Left renal pelvis (tissue), 4 donors: Measurements from ENCODE around the gene ADGRA1. TPM values are rescaled to one million over a fixed set of nuclear protein-coding genes. Genes with fewer than 3 reads are reported as not detected.

Experiments used
- DNase-seq, 4 donors: peaks; one replicate each; pipeline ENCODE4 v3.0.0-alpha.2; 2013; ENCODE audit warnings: low read depth in 4 of 4, low spot score in 3 of 4
- polyA plus RNA-seq, 4 donors: library from polyadenylated mRNA; unstranded; fragments of 120-200 nt; gene quantifications; one replicate each; pipeline ENCODE4 v1.2.1, GENCODE V29; 2013; ENCODE audit not compliant: insufficient read length in 4 of 4

ADGRA1 gene
- polyA plus RNA-seq, 4 donors: 0.57 to 1.6 (median 1.2) TPM

DNA sequence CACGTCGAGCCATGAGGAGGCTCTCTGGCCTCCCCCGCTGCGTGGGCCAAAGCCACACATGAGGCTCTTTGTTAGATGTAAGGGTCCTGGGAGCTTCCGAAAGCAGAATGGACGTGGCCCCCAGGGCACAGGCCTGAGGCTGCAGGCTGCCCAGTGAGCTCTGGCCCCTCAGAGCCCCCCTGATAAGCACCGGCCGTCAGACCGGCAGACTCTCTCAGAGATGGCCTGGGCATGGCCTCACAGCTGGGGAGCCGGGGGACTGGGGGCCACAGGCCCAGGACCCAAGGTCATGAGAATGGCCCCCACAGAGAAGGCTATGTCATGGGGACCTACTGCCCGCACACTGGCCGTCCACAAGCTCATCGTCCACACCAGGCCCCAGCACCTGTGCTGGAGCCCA is 31.7 kb upstream of the ADGRA1 start:
- no peak for DNase-seq

GRCh38 chr10:133056651-133057178 is 31.0 kb upstream of the ADGRA1 start:
- DNase-seq: no peak

GRCh38 chr10:133058331-133059092 is 29.2 kb upstream of the ADGRA1 start:
- DNase-seq: no peak

- DNase-seq: no peak
These were observed 28.6 kb upstream of the ADGRA1 start for GRCh38 chr10:133059093-133059470.

DNA sequence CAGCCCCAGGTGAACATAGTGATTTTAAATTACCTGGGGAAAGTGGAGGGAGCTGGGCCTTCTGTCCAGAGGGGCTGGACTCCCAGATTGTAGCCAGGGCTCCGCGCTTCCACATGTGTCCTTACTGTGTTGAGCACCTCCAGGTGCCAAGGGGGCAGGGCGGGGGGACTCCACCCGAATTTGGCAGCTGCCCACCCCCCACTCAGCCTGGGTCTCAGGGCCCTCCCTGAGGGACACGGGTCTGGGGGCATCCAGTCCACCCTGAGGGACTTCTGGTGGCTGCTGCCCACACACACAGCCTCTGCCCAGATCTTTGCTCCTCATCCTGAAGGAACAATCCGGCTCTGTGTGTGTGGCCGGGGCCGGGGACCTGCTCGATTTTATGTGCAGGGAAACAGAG is 28.2 kb upstream of the ADGRA1 start:
- DNase-seq: no peak

GRCh38 chr10:133060022-133060421 is 27.7 kb upstream of the ADGRA1 start:
- DNase-seq: no peak

DNA sequence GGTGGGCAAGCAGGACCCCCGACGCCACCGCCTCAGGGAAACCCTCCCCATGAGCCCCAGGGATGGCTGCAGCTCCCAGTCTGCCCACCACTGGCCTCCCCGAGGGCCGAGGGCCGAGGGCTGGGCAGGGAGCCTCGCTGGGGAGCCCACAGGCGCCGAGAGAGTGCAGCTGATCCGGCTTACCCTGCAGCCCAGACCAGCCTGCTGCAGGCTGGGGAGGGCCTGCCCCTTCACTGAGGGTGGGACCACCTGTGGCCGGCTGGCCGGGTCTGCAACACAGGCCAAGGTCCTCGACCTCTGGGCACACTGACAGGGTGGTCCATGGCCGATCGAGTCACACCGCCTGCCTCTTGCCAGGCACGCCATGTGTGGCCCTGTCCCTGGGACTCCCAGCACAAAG is 27.3 kb upstream of the ADGRA1 start:
- DNase-seq: no peak

DNA sequence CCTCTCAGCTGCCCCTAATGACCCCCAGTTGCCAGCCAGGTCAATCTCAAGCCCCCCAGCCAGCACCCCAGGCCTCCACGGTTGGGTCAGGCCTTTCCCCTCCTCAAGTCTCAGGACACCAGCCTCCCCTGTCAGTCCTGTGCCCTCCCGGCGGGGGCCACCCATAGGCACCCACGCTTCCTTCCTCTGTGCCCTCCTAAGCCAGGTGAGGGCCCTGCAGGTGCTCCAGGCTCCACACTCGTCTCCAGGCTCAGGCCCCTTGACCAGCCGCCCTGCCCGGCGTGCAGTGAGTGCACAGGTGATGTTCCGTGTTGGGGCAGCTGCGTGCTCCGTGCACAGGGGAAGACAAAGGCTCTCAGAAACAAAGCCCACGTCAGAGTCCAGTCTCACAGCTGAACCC is 26.8 kb upstream of the ADGRA1 start:
- DNase-seq: no peak

DNA sequence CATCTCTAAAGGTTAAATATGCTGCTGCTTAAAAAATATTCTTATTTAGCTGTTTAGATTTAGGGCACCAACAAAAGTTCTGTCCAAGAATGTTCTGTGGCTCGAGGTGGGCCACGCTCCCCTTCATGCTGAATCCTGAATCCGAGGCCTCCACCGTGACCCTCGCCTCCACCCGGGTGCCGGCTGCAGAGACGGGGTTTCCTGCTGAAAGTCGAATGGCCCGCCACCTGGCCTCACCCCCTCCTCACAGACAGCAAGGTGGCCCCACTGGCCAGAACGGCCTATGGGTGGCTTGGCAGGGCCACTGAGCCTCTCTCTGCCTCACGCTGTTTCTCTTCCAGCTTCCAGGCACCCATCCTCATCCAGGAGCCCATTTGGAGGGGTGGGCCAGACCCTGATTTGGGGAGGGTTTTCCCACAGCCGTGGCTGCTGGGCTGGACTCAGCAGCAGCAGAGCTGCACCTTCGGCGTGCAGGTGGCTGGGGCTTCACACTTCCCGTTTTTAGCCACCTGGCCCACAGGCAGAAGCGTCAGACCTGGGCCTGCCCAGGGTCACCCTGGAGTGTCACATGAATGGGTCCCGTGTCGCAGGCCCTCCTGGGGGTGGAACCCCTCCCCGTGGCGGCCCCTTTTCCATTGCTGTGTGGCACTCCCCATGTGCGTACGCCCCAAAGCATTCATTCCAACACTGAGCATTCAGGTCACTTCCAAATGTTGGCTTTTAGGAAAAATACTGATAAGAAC is 26.3 kb upstream of the ADGRA1 start:
- no peak for DNase-seq

GRCh38 chr10:133062085-133062484 is 25.6 kb upstream of the ADGRA1 start:
- no peak for DNase-seq

GRCh38 chr10:133062635-133063034 is 25.1 kb upstream of the ADGRA1 start:
- no peak for DNase-seq

DNA sequence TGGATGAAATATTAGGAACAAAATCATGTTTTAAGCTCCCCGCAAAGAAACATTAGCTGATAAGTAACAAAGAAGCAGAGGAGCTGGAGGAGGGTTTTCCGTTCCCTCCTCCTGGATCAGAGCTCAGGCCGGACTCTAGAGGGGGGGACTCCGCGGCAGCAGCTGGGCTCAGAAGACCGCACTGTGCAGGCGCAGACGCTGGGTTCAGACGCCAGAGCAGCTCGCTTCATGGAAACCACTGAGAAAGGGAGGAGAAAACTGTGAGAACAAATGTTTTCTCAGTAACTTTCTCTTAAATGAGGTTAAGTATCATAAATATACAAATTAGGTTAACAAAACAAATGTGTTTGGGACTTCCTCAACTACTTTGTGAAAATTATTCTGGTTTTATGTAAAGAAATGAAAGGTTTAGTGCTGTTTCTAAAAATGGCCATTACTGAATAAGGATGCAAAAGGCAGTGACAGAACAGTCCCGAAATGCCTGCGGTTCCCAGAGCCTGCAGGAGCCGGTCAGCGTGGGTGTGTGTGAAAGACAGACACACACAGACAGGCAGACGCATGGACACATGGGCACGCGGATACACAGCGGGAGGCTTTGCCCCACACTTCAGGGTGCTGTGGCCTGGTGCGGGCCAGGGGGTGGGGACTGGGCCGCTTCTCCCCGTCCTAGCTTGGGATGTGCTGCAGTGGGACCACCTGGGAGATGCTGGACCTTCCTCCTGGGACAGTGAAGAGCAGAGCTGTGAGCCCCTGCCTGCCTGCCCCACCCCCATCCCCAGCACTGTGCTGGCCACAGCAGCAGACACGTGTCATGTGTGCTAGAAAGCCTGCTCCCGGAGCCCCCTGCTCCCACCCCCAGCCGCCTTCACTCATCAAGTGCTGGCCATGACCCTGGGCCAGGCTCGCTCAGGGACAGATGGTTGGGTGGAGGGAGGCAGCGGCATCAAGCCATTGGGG is 20.3 kb upstream of the ADGRA1 start:
- DNase-seq: no peak

GRCh38 chr10:133068111-133069032 is 19.4 kb upstream of the ADGRA1 start:
- no peak for DNase-seq

- DNase-seq: no peak
These were observed 18.6 kb upstream of the ADGRA1 start for GRCh38 chr10:133069033-133069525.

- no peak for DNase-seq
These were observed 17.3 kb upstream of the ADGRA1 start for GRCh38 chr10:133070405-133070804.

DNA sequence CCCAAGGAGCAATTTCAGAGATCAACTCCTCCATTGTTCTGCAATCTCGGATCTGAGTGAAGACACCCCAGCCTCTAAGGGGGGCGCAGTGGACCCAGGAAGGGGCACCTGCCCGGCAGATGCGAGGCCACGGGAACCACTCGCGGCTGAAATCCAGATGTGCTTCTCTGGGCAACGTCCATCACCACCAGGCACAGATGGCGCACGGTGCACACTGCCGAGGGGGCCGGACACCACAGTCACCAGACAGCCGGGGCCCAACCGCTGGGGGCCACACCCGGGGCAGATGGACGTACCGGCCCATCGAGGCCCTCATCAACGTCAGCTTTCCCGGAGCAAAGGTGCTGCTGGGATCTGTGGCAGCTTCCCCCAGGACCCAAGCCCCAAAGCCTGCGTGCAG is 16.9 kb upstream of the ADGRA1 start:
- DNase-seq: no peak

DNA sequence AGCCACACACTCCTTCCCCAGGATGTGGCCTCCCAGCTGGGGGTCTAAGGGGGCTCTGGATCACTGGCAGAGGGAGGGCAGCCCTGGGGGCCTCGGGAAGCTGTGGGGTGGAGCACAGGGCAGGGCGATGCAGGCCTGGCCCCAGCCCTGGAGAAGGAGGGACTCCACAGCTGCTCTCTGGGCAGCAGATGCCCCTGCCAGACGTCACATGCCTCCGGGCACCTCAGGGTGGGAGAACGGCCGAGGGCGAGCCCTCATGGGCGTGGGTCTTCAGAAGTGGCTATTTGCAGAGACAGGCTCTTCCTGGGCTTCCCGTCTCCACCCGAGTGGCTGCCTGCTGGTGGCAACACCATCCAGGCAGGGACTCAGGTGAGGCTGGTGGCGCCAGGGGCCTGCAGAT is 16.0 kb upstream of the ADGRA1 start:
- no peak for DNase-seq

GRCh38 chr10:133072196-133072595 is 15.5 kb upstream of the ADGRA1 start:
- DNase-seq: no peak

GRCh38 chr10:133072720-133073390 is 14.9 kb upstream of the ADGRA1 start:
- no peak for DNase-seq
